LNCaP clone FGC (cell line): ENCODE data around the gene CFDP1.
"Not testable (repeated sequence)": the region's sequence is repeated elsewhere in the genome, so short reads cannot be mapped to it uniquely, and the experiment has no call there.

Experiments used
- DNase-seq: peaks from one replicate; pipeline ENCODE4 v3.0.0-alpha.2; 2011; ENCODE audit warnings: low read depth
- H3K4me3 ChIP-seq: 2 replicates; pipeline ENCODE4 v1.5.1; 2011; ENCODE audit warnings: mild to moderate bottlenecking, low read depth, low read length, control low read depth
- TF ChIP-seq, protein P1 (sequence below): IDR thresholded peaks from 2 replicates; pipeline ENCODE4 v1.5.1; 2012; ENCODE audit warnings: mild to moderate bottlenecking; ENCODE audit not compliant: control insufficient read depth, insufficient read depth; ENCODE audit errors: extremely low read depth

CFDP1 gene

DNA sequence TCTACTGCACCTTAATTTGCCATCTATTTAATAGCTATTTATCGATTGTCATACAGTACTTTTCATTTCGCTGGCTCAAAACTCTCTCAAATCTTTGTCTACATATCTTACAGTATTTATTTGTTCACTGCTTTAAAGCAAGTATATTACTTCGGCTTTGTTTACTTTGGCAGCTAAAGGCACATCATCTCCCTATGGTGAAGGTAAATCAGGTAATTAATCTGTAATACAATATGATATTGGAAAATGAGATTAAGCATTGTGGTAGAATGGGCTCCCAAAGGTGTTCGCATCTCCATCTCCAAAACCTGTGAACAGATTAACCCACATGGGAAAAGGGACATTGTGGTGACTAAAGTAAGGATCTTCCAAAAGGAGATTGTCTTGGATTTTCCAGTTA lies 24.7 kb upstream of the CFDP1 start:
- no peak overlapping the region for H3K4me3 ChIP-seq
- TF ChIP-seq, protein P1, sequence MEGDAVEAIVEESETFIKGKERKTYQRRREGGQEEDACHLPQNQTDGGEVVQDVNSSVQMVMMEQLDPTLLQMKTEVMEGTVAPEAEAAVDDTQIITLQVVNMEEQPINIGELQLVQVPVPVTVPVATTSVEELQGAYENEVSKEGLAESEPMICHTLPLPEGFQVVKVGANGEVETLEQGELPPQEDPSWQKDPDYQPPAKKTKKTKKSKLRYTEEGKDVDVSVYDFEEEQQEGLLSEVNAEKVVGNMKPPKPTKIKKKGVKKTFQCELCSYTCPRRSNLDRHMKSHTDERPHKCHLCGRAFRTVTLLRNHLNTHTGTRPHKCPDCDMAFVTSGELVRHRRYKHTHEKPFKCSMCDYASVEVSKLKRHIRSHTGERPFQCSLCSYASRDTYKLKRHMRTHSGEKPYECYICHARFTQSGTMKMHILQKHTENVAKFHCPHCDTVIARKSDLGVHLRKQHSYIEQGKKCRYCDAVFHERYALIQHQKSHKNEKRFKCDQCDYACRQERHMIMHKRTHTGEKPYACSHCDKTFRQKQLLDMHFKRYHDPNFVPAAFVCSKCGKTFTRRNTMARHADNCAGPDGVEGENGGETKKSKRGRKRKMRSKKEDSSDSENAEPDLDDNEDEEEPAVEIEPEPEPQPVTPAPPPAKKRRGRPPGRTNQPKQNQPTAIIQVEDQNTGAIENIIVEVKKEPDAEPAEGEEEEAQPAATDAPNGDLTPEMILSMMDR: no peak
- peak; percentile 75 for DNase-seq

- TF ChIP-seq, protein P1: no peak
- no peak for DNase-seq
- H3K4me3 ChIP-seq: no peak overlapping the region
These were observed 24.2 kb upstream of the CFDP1 start for GRCh38 chr16:75457485-75458021.

DNA sequence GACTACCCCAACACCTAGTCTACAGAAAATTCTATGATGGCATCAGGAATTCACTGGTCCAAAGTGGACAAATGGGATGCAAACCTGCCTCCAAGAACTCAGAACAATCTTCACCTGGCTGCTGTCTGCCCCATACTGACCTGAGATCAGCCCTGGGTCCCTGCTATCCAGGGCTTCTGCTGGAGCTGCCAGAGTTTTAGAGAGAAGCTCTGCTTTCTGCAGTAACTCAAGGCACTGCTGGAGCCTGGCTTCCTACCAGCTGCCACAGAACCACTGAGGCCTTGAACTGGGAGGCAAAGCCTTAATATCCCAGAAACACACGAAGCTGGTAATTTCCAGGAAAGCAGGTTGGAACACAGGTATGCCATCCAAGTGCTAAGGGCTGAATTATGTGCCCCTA lies 23.7 kb upstream of the CFDP1 start:
- no peak for DNase-seq
- TF ChIP-seq, protein P1: no peak
- no peak overlapping the region for H3K4me3 ChIP-seq

DNA sequence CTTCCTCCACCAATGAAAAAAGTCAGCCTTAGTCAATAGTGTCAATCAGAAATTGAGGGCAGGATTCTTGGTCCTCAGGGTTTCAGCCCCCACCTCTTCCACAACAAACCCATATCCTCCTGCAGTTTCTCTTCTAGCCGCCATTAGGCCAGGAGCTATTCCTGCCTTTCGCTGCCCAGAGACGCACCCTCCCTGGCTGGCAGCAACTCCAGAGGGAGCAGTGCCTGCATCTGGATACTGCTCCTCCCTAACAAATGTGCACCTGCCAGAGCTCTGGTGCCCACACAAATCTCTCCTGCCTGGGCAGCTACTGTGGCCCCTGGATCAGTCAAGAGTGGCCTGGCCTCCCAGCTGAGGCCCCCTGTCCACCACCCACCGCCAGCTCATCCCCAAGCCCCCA lies 23.2 kb upstream of the CFDP1 start:
- not testable (repeated sequence) for H3K4me3 ChIP-seq, DNase-seq

GRCh38 chr16:75455677-75456076 lies 22.4 kb upstream of the CFDP1 start:
- H3K4me3 ChIP-seq: no peak overlapping the region
- TF ChIP-seq, protein P1: no peak
- DNase-seq: no peak

GRCh38 chr16:75452464-75453190 lies 19.3 kb upstream of the CFDP1 start:
- no peak for DNase-seq
- no peak overlapping the region for H3K4me3 ChIP-seq
- TF ChIP-seq, protein P1: no peak

DNA sequence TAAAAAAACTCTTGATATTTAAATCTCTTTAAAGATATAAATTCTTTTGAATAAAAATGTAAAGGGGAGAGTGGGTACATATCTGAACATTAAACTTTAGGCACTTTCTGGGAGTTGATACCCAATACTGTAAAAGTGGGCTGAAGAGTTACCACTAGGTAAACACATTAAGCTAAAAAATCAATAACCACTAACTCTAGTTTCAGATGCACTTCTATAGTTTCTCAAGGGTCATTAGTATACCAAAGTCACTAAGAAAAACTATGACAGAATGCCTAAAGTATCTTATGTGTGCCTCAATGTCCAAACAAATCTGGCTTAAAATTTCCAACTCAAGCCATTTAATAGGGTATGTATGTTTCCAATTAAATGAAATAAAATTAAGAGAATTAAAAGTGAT lies 13.1 kb upstream of the CFDP1 start:
- TF ChIP-seq, protein P1: no peak
- H3K4me3 ChIP-seq: no peak overlapping the region
- DNase-seq: no peak
